Natural killer cell (primary cell): ENCODE data around the gene MGAT1. TPM values are rescaled to one million over a fixed set of nuclear protein-coding genes. Genes with fewer than 3 reads are reported as not detected.

ENCODE experiments used
- ATAC-seq, 3 donors: fragments of 150-1000 bp in 2 of 3; fragments of 200-7000 bp in 1 of 3; cut with Tn5 transposase; 1 replicate in 1 of 3; 2 replicates in 2 of 3; pipeline ENCODE4 v1.10.0; 2021; ENCODE audit warnings: mild to moderate bottlenecking in 2 of 3, moderate library complexity in 2 of 3
- DNase-seq, 2 donors: peaks; one replicate each; pipeline versions ENCODE4 v3.0.0 to v3.0.0-alpha.2; 2013 to 2021; ENCODE audit warnings: mixed read lengths in 1 of 2
- H3K27ac ChIP-seq: one replicate; pipeline ENCODE4 v1.5.1; 2013; ENCODE audit warnings: mild to moderate bottlenecking, low read length
- H3K27me3 ChIP-seq: one replicate; pipeline ENCODE4 v1.6.1; 2013; ENCODE audit warnings: low read length; ENCODE audit not compliant: control insufficient read depth, insufficient read depth
- H3K36me3 ChIP-seq: one replicate; pipeline ENCODE4 v1.6.1; 2013; ENCODE audit warnings: low read length; ENCODE audit not compliant: control insufficient read depth, insufficient read depth
- H3K4me1 ChIP-seq: one replicate; pipeline ENCODE4 v1.6.1; 2013; ENCODE audit warnings: low read length; ENCODE audit not compliant: control insufficient read depth, insufficient read depth
- H3K4me3 ChIP-seq: one replicate; pipeline ENCODE4 v1.5.1; 2013; ENCODE audit warnings: low read length
- H3K9me3 ChIP-seq: one replicate; pipeline ENCODE4 v1.6.1; 2013; ENCODE audit warnings: low read length; ENCODE audit not compliant: control insufficient read depth, insufficient read depth
- H3K27ac Mint-ChIP-seq, 2 donors: one replicate each; pipeline ENCODE4 v1.8.0; 2022; ENCODE audit warnings: mild to moderate bottlenecking in 2 of 2, mixed read lengths in 2 of 2, moderate library complexity in 1 of 2
- H3K27me3 Mint-ChIP-seq, 2 donors: one replicate each; pipeline ENCODE4 v1.8.0; 2022; ENCODE audit warnings: low read depth in 2 of 2, mixed read lengths in 2 of 2
- H3K36me3 Mint-ChIP-seq: one replicate; pipeline ENCODE4 v1.8.0; 2022; ENCODE audit warnings: mixed read lengths
- H3K4me1 Mint-ChIP-seq, 2 donors: one replicate each; pipeline ENCODE4 v1.8.0; 2022; ENCODE audit warnings: mixed read lengths in 2 of 2
- H3K4me3 Mint-ChIP-seq: one replicate; pipeline ENCODE4 v1.8.0; 2022; ENCODE audit warnings: mild to moderate bottlenecking, moderate library complexity, mixed read lengths
- H3K9me3 Mint-ChIP-seq, 2 donors: one replicate each; pipeline ENCODE4 v1.8.0; 2022; ENCODE audit warnings: mixed read lengths in 2 of 2
- CTCF ChIP-seq: fragments of 200-600 bp; IDR thresholded peaks from one replicate; pipeline ENCODE4 v1.8.0; 2022; ENCODE audit warnings: antibody characterized with exemption
- WGBS: methylation state at CpG from one replicate; pipeline ENCODE4 v1.1.7; 2013; ENCODE audit warnings: missing lambda C conversion rate; ENCODE audit not compliant: insufficient coverage; 5-methylcytosine and 5-hydroxymethylcytosine counted together
- intact Hi-C: fragments of 100-400 bp; cut with micrococcal nuclease; formaldehyde crosslinking; loops from one replicate; pipeline ENCODE4 v1.14.2; 2022
- total RNA-seq, 4 donors: library from RNA; stranded (reverse); fragments of 120-200 nt in 1 of 4; gene quantifications; one replicate each; pipeline versions ENCODE4 v1.2.3 to v1.2.4, GENCODE V29; 2013 to 2022

Gene MGAT1
- total RNA-seq, 3 donors from 2014 or later (not counting 1 experiment from before 2014, with no cell fraction given), result 105 to 149 (median 130) TPM

GRCh38 chr5:180832638-180833068, 30.0 kb upstream of the MGAT1 start:
- peaks cover 2 to 8% of the 10 kb centered on the region in 2 donors for H3K9me3 Mint-ChIP-seq
- H3K27ac Mint-ChIP-seq, result peak overlapping the region; percentile 90 to 99
- H3K27ac ChIP-seq, result peak overlapping the region; percentile 37
- peaks cover 6% of the 10 kb centered on the region for H3K36me3 Mint-ChIP-seq
- H3K4me1 Mint-ChIP-seq, result peaks cover 35 to 49% of the 10 kb centered on the region in 2 donors
- H3K36me3 ChIP-seq, result peaks cover 33% of the 10 kb centered on the region
- peaks cover 35% of the 10 kb centered on the region for H3K4me1 ChIP-seq
- peak overlapping the region; percentile 95 for H3K4me3 Mint-ChIP-seq
- intact Hi-C loops, result loop anchor here (5.0 kb wide), 1 partner anchor 35 kb away; no protein-coding TSS in a partner anchor
- peak in 1 of 3 donors; percentile 5 for ATAC-seq
- H3K4me3 ChIP-seq, result no peak overlapping the region
- DNase-seq, result peak in 1 of 2 donors; percentile 71
- WGBS, result 27% methylated on average over 2 of the region's 2 CpGs
- H3K27me3 Mint-ChIP-seq, result no peaks in the 10 kb centered on the region
- no peak for TF ChIP-seq CTCF
- peaks cover 12% of the 10 kb centered on the region for H3K9me3 ChIP-seq
- no peaks in the 10 kb centered on the region for H3K27me3 ChIP-seq

- under 1% methylated on average over 80 of the region's 80 CpGs for WGBS
- H3K36me3 Mint-ChIP-seq, result peaks cover 6% of the 10 kb centered on the region
- peaks cover 2 to 8% of the 10 kb centered on the region in 2 donors for H3K9me3 Mint-ChIP-seq
- H3K4me1 Mint-ChIP-seq, result peaks cover 34 to 48% of the 10 kb centered on the region in 2 donors
- peak overlapping the region; percentile 90 to 99 for H3K27ac Mint-ChIP-seq
- Histone ChIP-seq H3K9me3 (peaks cover 12% of the 10 kb centered on the region), H3K4me3 (peak overlapping the region; percentile 95), H3K36me3 (peaks cover 21% of the 10 kb centered on the region), H3K27ac (peak overlapping the region; percentile 98), H3K4me1 (peaks cover 35% of the 10 kb centered on the region), H3K27me3 (no peaks in the 10 kb centered on the region)
- ATAC-seq (peak; percentile 80 to 87 (median 81)), DNase-seq (peak; percentile 78 to 82)
- peak; percentile 3 for TF ChIP-seq CTCF
- peak overlapping the region; percentile 95 for H3K4me3 Mint-ChIP-seq
- H3K27me3 Mint-ChIP-seq, result no peaks in the 10 kb centered on the region
- intact Hi-C loops, result loop anchor here (1.0 to 5.0 kb wide), 3 partner anchors 21 to 34 kb away; partner anchors contain the start of gene ZFP62
Measured at GRCh38 chr5:180831139-180832093, 28.8 kb upstream of the MGAT1 start.

- Mint-ChIP-seq H3K36me3 (peaks cover 6% of the 10 kb centered on the region), H3K27ac (peak overlapping the region; percentile 90 to 99), H3K9me3 (peaks cover 2 to 8% of the 10 kb centered on the region in 2 donors), H3K27me3 (no peaks in the 10 kb centered on the region), H3K4me1 (peaks cover 29 to 43% of the 10 kb centered on the region in 2 donors), H3K4me3 (peak overlapping the region; percentile 95)
- H3K4me1 ChIP-seq, result peaks cover 35% of the 10 kb centered on the region
- H3K4me3 ChIP-seq, result peak overlapping the region; percentile 95
- ATAC-seq, result peak; percentile 59 to 80 (median 72)
- WGBS, result 21% methylated on average over 35 of the region's 35 CpGs
- peak; percentile 67 to 85 for DNase-seq
- peaks cover 12% of the 10 kb centered on the region for H3K9me3 ChIP-seq
- intact Hi-C loops, result loop anchor here (1.0 to 5.0 kb wide), 3 partner anchors 20 to 33 kb away; partner anchors contain the start of gene ZFP62
- peaks cover 12% of the 10 kb centered on the region for H3K36me3 ChIP-seq
- H3K27ac ChIP-seq, result peak overlapping the region; percentile 98
- no peak for TF ChIP-seq CTCF
- H3K27me3 ChIP-seq, result no peaks in the 10 kb centered on the region
Measured at GRCh38 chr5:180830253-180831138, 27.9 kb upstream of the MGAT1 start.
